AG20443 (cell line): ENCODE measurements around the gene PLGRKT.
"Not testable (repeated sequence)": the region's sequence is repeated elsewhere in the genome, so short reads cannot be mapped to it uniquely, and the experiment has no call there.

ENCODE experiments used
- DNase-seq: peaks from one replicate; pipeline ENCODE4 v3.0.0; 2012; ENCODE audit warnings: low spot score, mixed read lengths

PLGRKT gene

DNA sequence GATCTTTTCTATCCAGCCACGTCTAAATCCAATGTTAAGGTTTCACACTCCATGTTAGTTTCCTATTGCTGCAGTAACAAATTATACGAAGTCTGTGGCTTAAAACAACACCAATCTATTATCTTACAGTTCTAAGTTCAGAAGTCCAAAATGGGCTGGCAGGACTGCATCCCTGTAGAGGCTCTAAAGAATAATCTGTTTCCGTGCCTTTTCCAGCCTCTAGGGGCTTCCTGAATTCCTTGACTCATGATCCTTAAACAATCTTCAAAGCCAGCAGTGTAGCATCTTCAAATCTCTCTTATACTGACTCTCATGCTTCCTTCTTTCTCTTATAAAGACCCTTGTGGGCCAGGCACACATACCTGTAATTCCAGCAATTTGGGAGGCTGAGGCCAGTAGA is 6.8 kb downstream of the PLGRKT start:
- no peak for DNase-seq

DNA sequence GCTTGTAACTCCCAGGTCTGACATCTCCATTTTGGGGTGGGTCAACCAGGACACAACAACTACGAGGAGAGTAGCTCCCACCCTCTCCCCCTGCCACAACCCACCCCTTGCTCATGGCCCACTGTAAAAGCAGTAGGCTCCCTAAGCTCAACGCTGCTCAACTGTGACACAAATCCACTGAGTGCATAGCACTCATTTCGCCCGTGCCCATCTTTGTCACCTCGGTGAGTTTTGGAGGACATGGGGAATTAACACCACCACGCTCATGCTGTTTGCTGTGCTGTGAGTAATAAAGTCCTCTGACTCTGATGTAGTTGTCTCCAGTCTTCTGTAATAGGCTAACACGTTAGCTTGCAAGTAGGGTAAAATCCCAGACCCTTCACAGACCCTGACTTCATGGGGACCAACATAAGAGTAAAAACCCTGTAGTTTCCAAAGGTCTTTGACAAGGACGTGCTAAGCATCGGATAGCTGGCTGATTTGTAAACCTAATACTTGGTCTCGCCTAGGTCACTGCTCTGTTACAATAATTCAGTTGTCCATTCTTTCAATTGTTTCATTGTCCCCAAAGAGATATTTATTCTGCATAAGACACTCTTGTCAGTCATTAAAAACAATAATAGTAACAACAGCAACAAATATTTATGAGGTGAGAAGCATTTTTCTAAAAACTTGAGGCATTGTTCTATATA is 7.7 kb downstream of the PLGRKT start:
- no peak for DNase-seq

DNA sequence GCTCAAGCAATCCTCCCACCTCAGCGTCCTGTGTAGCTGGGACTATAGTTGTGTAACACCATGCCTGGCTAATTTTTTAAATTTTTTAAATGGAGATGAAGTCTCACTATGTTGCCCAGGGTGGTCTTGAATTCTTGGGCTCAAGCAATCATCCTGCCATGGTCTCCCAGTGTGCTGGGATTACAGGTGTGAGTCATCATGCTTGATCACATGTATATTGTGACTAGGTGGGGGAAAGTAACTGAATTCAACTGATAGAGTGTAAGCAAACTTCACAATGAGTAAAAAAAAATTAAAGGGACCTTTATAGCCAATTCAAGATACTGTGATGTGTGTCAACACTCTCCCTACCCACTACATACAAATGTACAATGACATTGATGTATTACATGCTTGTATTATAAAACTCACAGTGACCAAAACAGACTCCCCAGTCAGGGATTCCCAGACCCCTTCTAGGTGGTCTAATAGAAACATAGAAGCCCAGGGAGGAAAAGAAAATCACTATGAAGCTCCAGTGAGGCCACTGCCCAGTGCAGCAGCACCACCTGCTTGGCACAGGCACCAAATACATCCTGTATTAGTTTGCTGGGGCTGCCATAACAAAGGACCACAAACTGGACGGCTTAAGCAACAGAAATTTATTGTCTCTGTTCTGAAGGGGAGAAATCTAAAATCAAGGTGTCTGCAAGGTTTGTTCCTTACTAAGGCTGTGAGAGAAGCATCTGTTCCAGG is 8.8 kb downstream of the PLGRKT start:
- DNase-seq, result no peak

DNA sequence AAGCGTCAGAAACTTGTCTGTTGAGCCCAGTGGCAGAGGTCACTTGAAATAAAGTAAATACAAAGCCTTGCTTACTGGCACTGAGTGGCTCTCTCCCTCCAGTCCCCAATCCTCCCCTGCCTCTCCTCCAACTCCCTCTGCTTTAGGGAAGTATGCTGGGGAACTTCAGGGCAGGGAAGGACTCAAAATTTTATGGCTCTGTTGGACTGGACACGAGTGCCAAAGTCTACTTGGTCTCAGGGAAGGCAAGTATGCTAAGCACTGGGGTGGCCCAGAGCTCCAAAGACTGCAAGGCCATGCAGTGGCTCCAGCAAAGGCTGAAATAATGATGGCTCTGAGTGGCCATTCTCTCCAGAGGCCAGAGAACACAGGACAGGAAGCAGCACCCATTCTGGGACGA is 9.6 kb downstream of the PLGRKT start:
- DNase-seq, result no peak

DNA sequence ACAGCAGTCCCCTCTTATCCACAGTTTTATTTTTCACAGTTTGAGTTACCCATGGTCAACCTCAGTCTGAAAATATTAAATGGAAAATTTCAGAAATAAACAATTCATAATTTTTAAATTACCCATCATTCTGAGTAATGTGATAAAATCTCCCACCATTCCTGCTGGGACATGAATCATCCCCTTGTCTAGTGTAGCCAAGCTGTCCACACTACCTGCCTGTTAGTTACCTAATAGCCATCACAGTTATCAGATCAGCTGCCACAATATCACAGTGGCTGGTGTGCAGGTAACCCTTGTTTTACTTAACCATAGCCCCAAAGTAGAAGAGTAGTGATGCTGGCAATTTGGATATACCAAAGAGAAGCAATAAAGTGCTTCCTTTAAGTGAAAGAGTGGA is 10.7 kb downstream of the PLGRKT start:
- no peak for DNase-seq

DNA sequence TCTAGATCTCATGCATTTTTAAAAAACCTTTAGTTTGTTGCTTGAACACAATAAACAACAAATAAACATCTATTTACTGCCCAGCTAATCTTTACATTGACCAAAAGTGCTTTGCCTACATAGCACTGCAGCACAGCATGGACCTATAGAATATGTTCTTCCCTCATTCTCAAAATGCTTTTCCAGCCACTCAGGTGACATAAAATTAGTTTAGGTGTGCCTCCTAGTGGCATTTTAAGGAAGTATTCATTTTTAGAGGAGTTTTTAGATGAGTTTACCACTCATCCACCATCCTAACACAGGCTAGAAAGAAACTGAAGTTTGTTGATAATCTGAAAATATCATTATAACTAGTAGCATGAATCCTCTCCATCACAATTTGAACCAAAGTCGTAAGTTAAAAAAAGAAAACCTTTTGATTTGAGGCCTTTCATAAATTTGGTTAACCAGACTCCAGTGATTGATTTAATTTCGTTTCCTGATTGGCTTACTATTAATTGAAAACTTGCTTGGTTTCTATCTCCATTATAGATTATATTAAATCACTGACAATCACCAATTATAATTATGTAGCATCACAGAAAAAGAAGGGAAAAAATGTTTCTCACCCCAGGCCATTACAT is 12.6 kb downstream of the PLGRKT start:
- no peak for DNase-seq

DNA sequence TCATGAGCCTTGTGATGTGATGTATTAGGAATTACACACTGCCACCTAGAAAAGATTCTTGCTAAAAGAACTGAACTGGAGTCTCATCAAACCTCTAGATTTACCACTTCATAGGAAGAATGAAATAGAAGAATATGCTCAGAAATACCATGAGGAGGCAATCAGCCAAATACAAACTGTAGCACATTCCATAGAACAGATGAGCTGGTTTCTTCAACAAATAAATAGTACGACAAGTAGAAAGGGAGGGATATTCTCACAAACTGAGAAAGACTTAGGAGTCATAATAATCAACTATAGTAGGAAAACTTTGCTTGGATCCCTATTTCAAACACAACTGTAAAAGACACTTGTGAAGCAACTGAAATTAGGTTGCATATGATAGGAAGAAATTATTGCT is 15.4 kb downstream of the PLGRKT start:
- no peak for DNase-seq

DNA sequence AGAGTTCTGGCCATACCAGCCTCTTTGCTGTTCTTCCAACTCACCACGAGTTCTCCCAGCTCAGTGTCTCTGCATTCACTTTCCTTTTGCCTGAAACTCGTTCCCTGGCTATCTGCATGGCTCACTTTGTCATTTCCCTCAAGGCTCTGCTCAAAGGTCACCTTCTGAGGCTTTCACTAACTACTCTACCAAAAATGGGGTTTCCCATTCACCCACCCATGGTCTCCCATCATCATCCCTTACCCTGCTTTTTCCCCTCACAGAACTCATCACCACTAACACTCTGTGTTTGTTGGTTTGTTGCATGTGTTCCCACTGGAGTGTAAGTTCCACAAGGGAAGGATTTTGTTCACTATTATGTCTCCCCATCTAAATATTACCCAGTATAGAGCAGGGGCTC is 16.6 kb downstream of the PLGRKT start:
- no peak for DNase-seq

DNA sequence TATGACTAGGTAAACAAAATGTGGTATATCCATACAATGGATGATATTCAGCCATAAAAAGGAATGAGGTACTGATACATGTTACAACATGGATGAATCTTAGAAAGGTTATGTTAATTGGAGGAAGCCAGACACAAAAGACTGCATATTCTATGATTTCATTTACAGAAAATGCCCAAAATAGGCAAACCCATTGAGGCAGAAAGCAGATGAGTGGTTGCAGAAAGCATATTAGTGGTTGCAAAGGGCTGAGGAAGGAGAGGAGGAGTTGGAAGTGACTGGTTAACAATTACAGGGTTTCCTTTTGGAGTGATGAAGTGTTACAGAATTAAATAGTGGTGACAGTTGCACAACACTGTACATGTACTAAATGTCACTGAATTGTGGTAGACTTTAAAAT is 17.7 kb downstream of the PLGRKT start:
- DNase-seq, result no peak

DNA sequence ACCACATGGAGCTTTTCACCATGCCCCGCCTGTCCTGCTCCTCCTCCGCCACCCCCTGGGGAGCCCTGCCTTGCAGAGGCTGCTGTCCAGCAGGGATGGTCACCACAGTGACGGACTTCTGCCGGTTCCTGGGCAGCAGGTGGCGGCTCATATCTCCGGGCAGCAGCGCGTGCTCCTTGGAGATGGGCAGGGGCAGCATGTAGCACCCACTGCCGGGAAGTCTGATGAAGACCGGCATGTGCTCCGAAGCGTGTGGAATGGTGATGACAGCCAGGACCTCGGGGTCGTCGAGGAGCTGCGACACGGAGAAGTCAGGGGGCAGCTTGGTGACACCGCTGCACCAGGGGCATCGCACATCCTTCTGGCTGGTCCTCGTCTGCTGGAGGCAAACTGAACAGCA is 19.2 kb downstream of the PLGRKT start:
- no peak for DNase-seq

DNA sequence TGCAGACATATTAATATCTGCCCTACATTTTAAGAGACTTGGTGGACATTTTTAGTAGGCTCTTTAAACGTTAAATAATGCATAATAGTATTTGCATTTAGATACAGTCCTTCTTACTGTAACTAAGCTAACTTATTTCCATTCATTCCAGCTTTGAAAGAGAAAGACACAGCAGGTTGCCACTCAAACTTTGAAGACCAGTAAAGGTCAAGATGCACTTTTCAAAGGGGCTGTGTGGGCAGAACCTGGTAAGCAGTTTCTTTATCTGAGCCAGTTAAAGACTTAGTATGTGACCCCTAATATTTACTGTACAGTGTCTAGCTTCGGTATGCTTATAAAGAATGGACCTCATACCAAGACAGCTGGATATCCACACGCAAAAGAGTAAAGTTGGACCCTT is 20.8 kb downstream of the PLGRKT start:
- no peak for DNase-seq

DNA sequence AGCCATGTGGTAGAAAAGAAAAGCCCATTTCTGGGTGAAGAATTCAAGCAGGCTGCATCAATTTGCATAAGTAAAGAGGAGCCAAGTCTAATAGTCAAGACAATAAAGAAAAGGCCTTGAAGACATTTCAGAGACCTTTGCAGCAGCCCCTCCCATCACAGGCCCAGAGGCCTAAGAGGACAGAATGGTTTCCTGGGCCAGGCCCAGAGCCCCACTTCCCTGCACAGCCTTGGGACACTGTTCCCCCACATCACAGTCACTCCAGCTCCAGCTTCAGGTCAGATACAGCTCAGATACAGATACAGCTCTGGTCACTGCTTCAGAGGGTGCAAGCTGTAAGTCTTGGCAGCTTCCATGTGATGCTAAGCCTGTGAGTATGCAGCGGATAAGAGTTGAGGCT is 29.1 kb downstream of the PLGRKT start:
- no peak for DNase-seq

DNA sequence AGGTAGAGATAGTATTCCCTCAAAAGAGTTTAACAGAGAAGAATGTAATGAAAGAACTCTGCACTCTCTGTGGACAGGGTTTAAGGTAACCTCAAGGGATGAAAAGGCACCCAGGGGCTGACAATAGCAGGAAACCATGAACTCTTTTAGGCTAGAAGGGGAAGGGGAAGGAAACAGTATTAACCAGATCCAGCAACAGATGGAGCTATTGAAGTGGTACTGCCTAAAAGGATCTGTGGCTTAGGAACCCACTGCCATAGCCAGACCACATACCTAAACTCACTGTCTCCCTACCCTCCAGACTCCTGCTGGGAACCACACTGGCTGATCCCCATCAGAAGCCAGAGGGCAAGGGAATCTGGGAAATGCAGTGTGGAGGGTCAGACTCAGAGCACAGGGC is 35.5 kb downstream of the PLGRKT start:
- no peak for DNase-seq

DNA sequence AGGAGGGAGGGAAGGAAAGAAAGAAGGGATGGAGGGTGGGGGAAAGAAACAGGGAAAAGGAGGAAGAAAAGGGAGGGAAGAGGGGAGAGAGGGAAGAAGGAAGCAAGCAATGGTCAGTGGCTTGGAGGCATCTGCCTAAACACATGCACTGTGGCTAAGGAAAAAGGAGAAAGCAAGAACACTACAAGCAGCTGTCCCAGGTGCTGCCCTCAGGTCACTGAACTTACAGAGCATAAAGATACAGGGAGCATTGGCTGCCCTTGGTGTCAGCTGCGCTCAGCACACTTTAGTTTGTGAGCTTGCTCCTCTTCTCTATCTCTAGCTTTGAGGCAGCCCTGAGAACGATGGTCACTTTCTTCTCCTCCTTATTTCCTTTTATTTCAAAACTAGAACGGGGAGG is 40.2 kb downstream of the PLGRKT start:
- not testable (repeated sequence) for DNase-seq

DNA sequence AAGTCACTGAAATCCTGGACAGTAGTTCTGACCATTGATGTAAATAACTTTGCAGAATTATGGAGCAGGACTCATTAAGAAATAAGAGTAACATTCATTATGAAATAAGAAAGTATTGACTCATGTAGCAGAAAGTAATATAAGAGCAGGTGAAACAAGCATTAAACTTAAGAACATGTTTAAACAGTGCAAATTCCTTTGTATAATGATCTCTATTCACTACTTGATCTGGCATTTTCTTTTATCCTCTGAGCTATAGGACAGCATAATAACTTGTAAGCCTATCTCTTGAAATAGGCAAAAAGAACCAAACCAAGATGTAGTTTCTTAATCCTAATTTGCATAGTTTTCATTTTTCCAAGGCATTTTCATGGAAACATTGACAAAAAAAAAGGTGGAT is 42.3 kb downstream of the PLGRKT start:
- no peak for DNase-seq

DNA sequence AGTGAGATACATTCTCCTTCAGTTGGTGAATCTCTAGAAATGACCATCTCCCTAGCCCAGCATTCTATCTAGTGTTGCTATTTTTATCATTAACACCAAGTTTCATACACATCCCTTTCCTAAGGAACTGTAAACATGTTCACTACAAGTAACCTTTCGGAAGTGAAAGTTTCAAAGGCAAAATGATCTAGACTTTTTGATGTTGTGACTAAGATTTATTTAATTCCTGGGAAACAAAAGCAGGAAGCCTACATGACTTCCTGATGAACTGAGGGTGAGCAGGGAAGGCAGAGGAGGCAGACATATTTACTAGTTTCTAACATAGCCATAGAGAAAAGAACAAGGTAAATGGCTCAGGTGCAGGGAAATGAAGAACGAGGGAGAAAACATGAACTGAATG is 43.7 kb downstream of the PLGRKT start:
- not testable (repeated sequence) for DNase-seq

DNA sequence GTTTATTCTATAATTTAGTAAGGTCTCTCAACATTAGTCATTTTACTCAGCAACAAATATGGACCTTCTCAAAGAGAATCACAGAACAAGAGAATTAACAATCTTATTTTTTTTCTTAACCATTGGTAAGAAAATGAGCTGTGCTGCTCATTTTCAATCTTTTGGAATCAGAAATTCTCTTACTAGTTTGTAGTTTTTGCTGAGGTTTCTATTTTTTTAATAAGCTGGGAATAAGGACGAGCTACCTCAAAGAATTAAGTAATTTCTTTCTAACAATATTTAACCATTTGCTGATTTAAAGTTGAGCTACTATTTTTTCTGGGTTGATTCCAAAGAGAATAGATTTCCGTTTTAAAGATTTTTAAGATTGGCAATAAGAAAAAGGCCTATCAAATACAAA is 44.2 kb downstream of the PLGRKT start:
- DNase-seq, result no peak

DNA sequence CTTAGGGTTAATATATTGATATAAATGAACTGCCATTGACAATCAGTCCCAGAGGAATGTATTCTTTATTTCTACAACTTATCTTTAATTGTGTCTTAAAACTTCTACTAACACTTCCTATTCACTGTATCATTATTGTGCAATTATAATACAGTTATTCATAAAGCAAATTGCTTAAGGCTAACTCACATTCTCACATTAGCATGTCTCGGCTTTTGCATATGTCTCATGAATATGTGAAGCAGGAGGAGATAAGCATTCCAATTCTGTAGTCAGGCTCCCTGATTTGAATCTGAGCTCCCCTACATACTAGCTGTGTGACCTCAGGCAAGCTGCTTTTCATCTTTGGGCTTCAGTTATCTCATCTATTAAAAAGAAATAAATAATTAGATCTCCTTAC is 45.4 kb downstream of the PLGRKT start:
- DNase-seq, result no peak

DNA sequence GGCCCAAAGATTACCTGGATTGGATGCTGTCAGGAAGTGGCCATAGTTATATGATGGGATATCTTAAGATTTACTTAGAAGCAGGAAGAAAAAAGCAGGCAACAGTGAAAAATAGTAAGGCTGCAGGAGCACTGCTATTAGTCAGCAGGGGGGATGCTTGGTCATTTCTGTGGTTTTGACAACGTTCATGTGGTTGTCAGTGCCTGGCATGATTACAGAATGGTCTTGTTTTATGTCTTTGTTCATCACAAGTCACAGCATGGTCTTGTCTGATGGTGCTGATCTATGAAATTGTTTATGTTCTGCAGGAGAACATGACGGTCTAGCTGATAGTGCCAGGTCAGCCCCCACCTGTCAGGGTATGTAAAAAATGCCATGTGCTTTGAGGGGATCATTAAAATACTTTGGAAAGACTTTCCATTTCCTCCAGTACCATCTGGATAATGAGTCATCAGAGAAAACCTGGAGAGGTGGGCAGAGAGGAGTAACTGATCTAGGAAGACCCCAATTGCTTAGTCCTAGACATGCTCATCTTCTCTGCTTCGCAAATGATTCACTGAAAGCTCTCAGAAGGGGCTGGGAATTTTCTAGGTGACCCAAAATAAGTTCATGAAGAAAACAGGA is 48.5 kb downstream of the PLGRKT start:
- peak; percentile 71 for DNase-seq

DNA sequence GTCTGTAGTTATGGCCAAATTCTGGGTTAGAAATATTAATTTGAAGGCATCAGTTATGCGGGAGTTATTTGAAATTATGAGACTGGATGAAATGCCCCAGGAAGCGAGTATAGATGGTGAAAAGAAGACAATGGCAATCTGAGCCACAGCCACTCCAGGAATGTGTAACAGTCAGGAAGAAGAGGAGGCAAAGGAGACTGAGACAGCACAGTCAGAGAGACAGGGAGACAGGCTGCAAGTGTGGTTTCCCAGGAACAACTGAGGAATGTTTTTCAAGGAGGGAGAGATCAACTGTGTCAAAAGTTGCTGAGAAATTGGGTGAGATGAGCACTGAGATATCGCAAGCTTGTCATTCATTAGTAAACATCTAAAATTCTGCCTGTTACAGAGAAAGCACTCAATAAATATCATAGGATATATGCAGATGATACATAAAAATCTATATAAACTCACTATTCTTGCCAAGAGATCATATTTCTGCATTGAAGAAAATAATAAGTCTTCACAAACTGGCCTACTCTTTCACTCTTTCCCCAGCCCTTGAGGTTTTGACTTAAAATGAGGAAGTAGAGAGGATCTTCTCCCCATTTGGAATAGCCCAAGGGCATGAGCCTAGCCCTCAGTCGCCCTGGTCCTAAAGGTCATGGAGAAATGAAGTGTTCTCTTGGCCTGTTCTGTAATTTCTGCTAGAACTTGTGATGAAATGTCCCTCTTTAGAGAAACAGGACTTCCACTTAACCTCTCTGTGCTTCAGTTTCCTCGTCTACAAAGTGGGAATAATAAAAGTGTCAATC is 49.5 kb downstream of the PLGRKT start:
- peak; percentile 24 for DNase-seq

DNA sequence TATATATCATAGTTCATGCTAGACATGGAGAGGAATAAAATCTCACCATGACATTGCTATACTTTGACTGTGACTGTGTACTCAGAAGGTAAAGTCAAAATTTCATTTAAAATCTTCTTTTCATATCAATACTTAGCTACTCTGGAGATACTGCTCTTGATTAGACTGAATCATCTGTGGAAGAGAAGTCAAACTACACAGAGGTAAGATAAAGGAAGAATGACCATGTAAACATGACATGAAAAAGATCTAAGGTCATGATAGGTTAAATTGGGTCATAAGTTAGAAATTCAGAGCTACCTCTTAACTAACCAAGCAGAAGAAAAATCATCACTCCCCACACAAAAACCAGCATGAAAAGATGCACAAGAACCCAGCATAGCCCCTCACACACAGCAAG is 53.3 kb downstream of the PLGRKT start:
- DNase-seq, result no peak

DNA sequence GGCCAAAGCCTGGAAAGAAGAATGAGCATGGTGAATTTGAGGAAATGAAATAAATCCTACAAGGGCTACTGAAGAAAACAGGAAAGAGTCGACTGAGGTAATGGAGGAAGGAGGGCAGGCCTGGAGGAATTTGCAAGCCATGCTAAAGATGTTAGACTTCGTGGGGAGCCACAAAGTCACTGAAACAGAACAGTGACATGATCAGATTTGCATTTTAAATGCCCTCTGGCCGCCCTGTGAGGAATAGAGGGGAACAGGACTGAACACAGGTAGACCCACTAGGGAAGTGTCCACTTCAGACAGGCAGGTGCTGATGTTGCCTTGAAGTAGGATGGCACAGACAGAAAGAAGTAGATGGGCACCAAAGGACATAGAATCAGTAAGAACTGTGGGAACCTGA is 55.2 kb downstream of the PLGRKT start:
- no peak for DNase-seq
